Osteoblast (primary cell): ENCODE measurements around the gene GORASP1. TPM values are rescaled to one million over a fixed set of nuclear protein-coding genes. Genes with fewer than 3 reads are reported as not detected.
"Not testable (repeated sequence)": the region's sequence is repeated elsewhere in the genome, so short reads cannot be mapped to it uniquely, and the experiment has no call there.

Experiments used
- DNase-seq: peaks from one replicate; pipeline ENCODE4 v3.0.0; 2011; ENCODE audit warnings: low spot score, mixed read lengths; ENCODE audit not compliant: insufficient read length; ENCODE audit errors: missing footprints
- H2AFZ ChIP-seq: 2 replicates; pipeline ENCODE4 v1.6.0; 2011; ENCODE audit warnings: mild to moderate bottlenecking, low read length
- H3K27ac ChIP-seq: 2 replicates; pipeline ENCODE4 v1.5.1; 2011; ENCODE audit warnings: mild to moderate bottlenecking, low read depth, low read length, moderate library complexity
- H3K27me3 ChIP-seq: 2 replicates; pipeline ENCODE4 v1.6.0; 2012; ENCODE audit warnings: mild to moderate bottlenecking, control low read depth, inconsistent platforms, low read length, moderate library complexity; ENCODE audit not compliant: insufficient read depth
- H3K36me3 ChIP-seq: 2 replicates; pipeline ENCODE4 v1.5.1; 2011; ENCODE audit warnings: mild to moderate bottlenecking, low read length, control low read depth, moderate library complexity; ENCODE audit not compliant: insufficient read depth
- H3K4me1 ChIP-seq: 2 replicates; pipeline ENCODE4 v1.5.1; 2011; ENCODE audit warnings: mild to moderate bottlenecking, low read length, control low read depth, moderate library complexity; ENCODE audit not compliant: insufficient read depth
- H3K4me2 ChIP-seq: 2 replicates; pipeline ENCODE4 v1.6.0; 2011; ENCODE audit warnings: mild to moderate bottlenecking, low read length; ENCODE audit not compliant: insufficient read depth
- H3K4me3 ChIP-seq: fragments of 200-600 bp; sonication (generic); 3 replicates; pipeline ENCODE4 v1.5.1; 2012; ENCODE audit warnings: mild to moderate bottlenecking, low read length, inconsistent platforms; ENCODE audit not compliant: insufficient read depth
- H3K79me2 ChIP-seq: 2 replicates; pipeline ENCODE4 v1.6.0; 2012; ENCODE audit warnings: mild to moderate bottlenecking, low read length, control low read depth, inconsistent platforms; ENCODE audit not compliant: insufficient read depth
- H3K9me3 ChIP-seq: 2 replicates; pipeline ENCODE4 v1.5.1; 2011; ENCODE audit warnings: low read depth, low read length, control low read depth
- H4K20me1 ChIP-seq: 2 replicates; pipeline ENCODE4 v1.6.0; 2012; ENCODE audit warnings: mild to moderate bottlenecking, low read length, control low read depth; ENCODE audit not compliant: insufficient read depth
- total RNA-seq: library from RNA; depleted of rRNA; stranded (reverse); fragments of >200 nt; gene quantifications from 2 replicates; pipeline ENCODE4 v1.2.3, GENCODE V29; 2012
- TF ChIP-seq, protein P1 (sequence below): IDR thresholded peaks from 2 replicates; pipeline ENCODE4 v1.5.1; 2011; ENCODE audit warnings: mild to moderate bottlenecking, low read depth, low read length, moderate library complexity; ENCODE audit errors: extremely low read depth

The GORASP1 gene
- total RNA-seq, 1 donor: 46.0 TPM

DNA sequence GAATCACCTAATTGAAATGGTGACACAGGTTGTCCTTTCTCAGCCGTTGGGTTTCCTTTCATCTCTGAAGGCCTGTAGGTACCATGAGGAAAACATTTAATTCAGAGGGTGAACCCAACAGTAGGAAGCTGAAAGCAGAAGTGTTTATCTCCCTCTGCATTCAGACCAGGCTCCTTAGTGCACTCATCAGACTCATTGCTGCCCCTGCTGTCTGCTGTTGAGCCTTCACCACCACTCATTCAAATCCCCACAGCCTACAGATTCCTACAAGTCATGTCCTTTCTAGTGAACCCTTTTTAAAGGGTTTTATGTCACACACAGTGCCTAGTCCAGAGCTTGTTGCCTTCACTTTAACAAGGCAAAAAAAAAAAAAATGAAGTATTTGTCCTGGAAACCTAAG, 42.2 kb downstream of the GORASP1 start:
- Histone ChIP-seq H3K79me2 (peaks cover 30% of the 10 kb centered on the region), H3K4me2 (peak overlapping the region; percentile 57), H3K27ac (peak overlapping the region; percentile 68), H3K27me3 (no peaks in the 10 kb centered on the region), H3K9me3 (no peaks in the 10 kb centered on the region), H3K4me3 (no peak overlapping the region), H4K20me1 (peaks cover 5% of the 10 kb centered on the region), H2AFZ (peak overlapping the region; percentile 19), H3K36me3 (peaks cover 3% of the 10 kb centered on the region), H3K4me1 (peaks cover 14% of the 10 kb centered on the region)
- TF ChIP-seq, protein P1, sequence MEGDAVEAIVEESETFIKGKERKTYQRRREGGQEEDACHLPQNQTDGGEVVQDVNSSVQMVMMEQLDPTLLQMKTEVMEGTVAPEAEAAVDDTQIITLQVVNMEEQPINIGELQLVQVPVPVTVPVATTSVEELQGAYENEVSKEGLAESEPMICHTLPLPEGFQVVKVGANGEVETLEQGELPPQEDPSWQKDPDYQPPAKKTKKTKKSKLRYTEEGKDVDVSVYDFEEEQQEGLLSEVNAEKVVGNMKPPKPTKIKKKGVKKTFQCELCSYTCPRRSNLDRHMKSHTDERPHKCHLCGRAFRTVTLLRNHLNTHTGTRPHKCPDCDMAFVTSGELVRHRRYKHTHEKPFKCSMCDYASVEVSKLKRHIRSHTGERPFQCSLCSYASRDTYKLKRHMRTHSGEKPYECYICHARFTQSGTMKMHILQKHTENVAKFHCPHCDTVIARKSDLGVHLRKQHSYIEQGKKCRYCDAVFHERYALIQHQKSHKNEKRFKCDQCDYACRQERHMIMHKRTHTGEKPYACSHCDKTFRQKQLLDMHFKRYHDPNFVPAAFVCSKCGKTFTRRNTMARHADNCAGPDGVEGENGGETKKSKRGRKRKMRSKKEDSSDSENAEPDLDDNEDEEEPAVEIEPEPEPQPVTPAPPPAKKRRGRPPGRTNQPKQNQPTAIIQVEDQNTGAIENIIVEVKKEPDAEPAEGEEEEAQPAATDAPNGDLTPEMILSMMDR: peak; percentile 55
- peak; percentile 81 for DNase-seq

DNA sequence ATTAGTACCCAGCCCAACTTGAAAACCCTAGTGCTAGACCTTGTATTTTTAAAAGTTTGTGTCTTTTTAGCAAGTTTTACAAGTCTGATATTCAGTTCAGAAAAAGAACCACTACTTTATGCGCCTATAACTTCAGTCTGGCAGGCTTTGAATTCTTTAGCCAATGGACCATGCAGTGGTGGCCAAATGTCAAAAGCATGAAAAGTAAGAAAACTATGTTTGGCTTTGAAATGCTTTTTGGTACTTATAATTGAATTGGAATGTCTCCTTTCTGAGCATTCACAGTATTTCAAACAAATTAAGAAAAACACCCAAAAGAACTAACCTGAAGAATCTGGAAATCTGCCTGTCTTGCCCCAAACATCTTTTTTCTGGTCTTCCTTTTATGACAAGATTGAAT, 42.8 kb downstream of the GORASP1 start:
- Histone ChIP-seq H4K20me1 (peaks cover 5% of the 10 kb centered on the region), H3K27ac (peak overlapping the region; percentile 68), H3K79me2 (peaks cover 31% of the 10 kb centered on the region), H3K27me3 (no peaks in the 10 kb centered on the region), H3K9me3 (no peaks in the 10 kb centered on the region), H3K36me3 (peaks cover 3% of the 10 kb centered on the region), H2AFZ (peak overlapping the region; percentile 19), H3K4me3 (no peak overlapping the region), H3K4me1 (peaks cover 14% of the 10 kb centered on the region), H3K4me2 (peak overlapping the region; percentile 57)
- peak; percentile 37 for DNase-seq
- TF ChIP-seq, protein P1: no peak

DNA sequence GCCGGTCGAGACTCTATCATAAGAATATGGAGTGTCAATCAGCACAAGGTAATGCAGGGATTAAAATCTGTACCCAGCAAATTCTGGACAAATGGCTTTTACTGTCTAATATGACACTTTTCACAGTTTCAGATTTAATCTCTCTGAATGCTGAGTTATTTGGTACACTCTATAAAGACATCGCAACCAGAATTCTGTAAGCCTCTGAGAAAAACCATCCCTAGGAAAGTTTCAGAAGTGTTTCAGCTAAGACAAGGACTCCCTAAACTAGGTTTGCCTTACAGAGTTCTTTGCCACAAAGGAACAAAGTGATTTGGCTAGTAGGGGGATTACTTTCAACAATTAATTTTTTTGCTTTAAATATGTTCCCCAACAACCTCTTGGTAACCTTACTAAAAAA, 44.3 kb downstream of the GORASP1 start:
- no peaks in the 10 kb centered on the region for H3K9me3 ChIP-seq
- TF ChIP-seq, protein P1: no peak
- no peak overlapping the region for H3K27ac ChIP-seq
- peaks cover 45% of the 10 kb centered on the region for H3K79me2 ChIP-seq
- no peak overlapping the region for H3K4me3 ChIP-seq
- H4K20me1 ChIP-seq: peaks cover 5% of the 10 kb centered on the region
- H3K36me3 ChIP-seq: no peaks in the 10 kb centered on the region
- no peak overlapping the region for H2AFZ ChIP-seq
- H3K4me2 ChIP-seq: no peak overlapping the region
- H3K27me3 ChIP-seq: no peaks in the 10 kb centered on the region
- DNase-seq: no peak
- H3K4me1 ChIP-seq: peaks cover 14% of the 10 kb centered on the region

DNA sequence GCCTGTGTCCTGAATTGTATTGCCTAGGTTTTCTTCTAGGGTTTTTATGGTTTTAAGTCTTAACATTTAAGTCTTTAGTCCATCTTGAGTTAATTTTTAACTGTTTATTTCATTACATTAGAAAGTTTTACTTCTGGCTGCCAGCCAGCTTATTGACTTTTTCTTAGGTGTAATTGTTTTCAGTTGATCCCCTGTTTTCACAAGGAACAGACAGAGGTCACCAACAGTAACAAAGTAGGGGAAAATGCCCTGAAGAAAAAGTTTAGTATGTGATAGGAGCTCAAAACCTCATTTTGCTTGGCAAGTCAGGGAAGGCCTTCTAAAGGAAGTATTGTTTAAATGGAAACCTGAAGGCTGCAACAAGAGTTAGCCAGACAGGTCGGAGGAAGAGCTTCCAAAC, 45.2 kb downstream of the GORASP1 start:
- Histone ChIP-seq H2AFZ (no peak overlapping the region), H3K27ac (no peak overlapping the region), H4K20me1 (peaks cover 5% of the 10 kb centered on the region), H3K79me2 (peaks cover 51% of the 10 kb centered on the region), H3K36me3 (no peaks in the 10 kb centered on the region), H3K27me3 (no peaks in the 10 kb centered on the region), H3K9me3 (no peaks in the 10 kb centered on the region), H3K4me1 (peaks cover 14% of the 10 kb centered on the region), H3K4me2 (no peak overlapping the region), H3K4me3 (no peak overlapping the region)
- TF ChIP-seq, protein P1: no peak
- no peak for DNase-seq

DNA sequence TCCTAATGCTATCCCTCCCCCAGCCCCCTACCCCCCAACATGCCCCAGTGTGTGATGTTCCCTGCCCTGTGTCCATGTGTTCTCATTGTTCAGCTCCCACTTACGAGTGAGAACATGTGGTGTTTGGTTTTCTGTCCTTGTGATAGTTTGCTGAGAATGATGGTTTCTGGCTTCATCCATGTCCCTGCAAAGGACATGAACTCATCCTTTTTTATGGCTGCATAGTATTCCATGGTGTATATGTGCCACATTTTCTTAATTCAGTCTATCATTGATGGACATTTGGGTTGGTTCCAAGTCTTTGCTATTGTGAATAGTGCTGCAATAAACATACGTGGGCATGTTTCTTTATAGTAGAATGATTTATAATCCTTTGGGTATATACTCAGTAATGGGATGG, 46.2 kb downstream of the GORASP1 start:
- not testable (repeated sequence) for H3K27ac ChIP-seq, H4K20me1 ChIP-seq
- peaks cover 47% of the 10 kb centered on the region for H3K79me2 ChIP-seq

More for the DNA sequence above, 46.2 kb downstream of the GORASP1 start:
- not testable (repeated sequence) for DNase-seq, H3K4me3 ChIP-seq, H2AFZ ChIP-seq, H3K9me3 ChIP-seq, H3K36me3 ChIP-seq, H3K4me2 ChIP-seq, H3K27me3 ChIP-seq
- H3K4me1 ChIP-seq: peaks cover 18% of the 10 kb centered on the region
